HuH-7 (cell line): ENCODE measurements around the gene GNG11.

Experiments
- DNase-seq: peaks from one replicate; pipeline ENCODE4 v3.0.0; 2011; ENCODE audit warnings: low spot score

GNG11 gene

GRCh38 chr7:93948873-93949272 is 27.3 kb downstream of the GNG11 start:
- DNase-seq = no peak

GRCh38 chr7:93949423-93949822 is 27.9 kb downstream of the GNG11 start:
- no peak for DNase-seq

GRCh38 chr7:93955304-93955703 is 33.8 kb downstream of the GNG11 start:
- DNase-seq = no peak

- DNase-seq = no peak
These were observed 36.2 kb downstream of the GNG11 start for GRCh38 chr7:93957767-93958166.

GRCh38 chr7:93958216-93958615 is 36.7 kb downstream of the GNG11 start:
- DNase-seq = no peak

GRCh38 chr7:93958651-93959050 is 37.1 kb downstream of the GNG11 start:
- no peak for DNase-seq

- no peak for DNase-seq
These were observed 39.5 kb downstream of the GNG11 start for GRCh38 chr7:93960986-93961385.

GRCh38 chr7:93964262-93964661 is 42.7 kb downstream of the GNG11 start:
- no peak for DNase-seq

- DNase-seq = no peak
These were observed 43.3 kb downstream of the GNG11 start for GRCh38 chr7:93964813-93965212.

- DNase-seq = no peak
These were observed 47.5 kb downstream of the GNG11 start for GRCh38 chr7:93968911-93969620.

GRCh38 chr7:93972029-93972725 is 50.6 kb downstream of the GNG11 start:
- DNase-seq = no peak

- no peak for DNase-seq
These were observed 51.6 kb downstream of the GNG11 start for GRCh38 chr7:93973134-93973533.

GRCh38 chr7:93977211-93977950 is 55.8 kb downstream of the GNG11 start:
- no peak for DNase-seq
